ENCODE measurements around the gene CLDN6.

CLDN6 gene

GRCh38 chr16:2991566-2992261 lies 26.3 kb downstream of the CLDN6 start:
- Mint-ChIP-seq H3K27ac (no peak overlapping the region), H3K27me3 (ENCODE audit: low read depth, poor library complexity) (peaks cover 3% of the 10 kb centered on the region), H3K4me1 (peaks cover 12% of the 10 kb centered on the region), H3K4me3 (no peak overlapping the region), H3K36me3 (ENCODE audit: low read depth) (no peaks in the 10 kb centered on the region), H3K9me3 (no peaks in the 10 kb centered on the region)
- no peak for TF ChIP-seq CTCF (IDR thresholded peaks at IDR 0.05)
- no peak for DNase-seq

- peaks cover 12% of the 10 kb centered on the region for H3K4me1 Mint-ChIP-seq
- no peak for TF ChIP-seq CTCF (IDR thresholded peaks at IDR 0.05)
- no peaks in the 10 kb centered on the region for H3K36me3 Mint-ChIP-seq (ENCODE audit: low read depth)
- no peak overlapping the region for H3K27ac Mint-ChIP-seq
- no peak overlapping the region for H3K4me3 Mint-ChIP-seq
- DNase-seq: no peak
- H3K27me3 Mint-ChIP-seq (ENCODE audit: low read depth, poor library complexity): peaks cover 3% of the 10 kb centered on the region
- no peaks in the 10 kb centered on the region for H3K9me3 Mint-ChIP-seq
These were observed 27.1 kb downstream of the CLDN6 start for GRCh38 chr16:2990891-2991290.

GRCh38 chr16:2988590-2989099 lies 29.3 kb downstream of the CLDN6 start:
- Mint-ChIP-seq H3K27ac (no peak overlapping the region), H3K4me3 (no peak overlapping the region), H3K27me3 (ENCODE audit: low read depth, poor library complexity) (peaks cover 6% of the 10 kb centered on the region), H3K4me1 (peaks cover 12% of the 10 kb centered on the region), H3K9me3 (no peaks in the 10 kb centered on the region), H3K36me3 (ENCODE audit: low read depth) (no peaks in the 10 kb centered on the region)
- no peak for TF ChIP-seq CTCF (IDR thresholded peaks at IDR 0.05)
- DNase-seq: no peak

- Mint-ChIP-seq H3K4me3 (no peak overlapping the region), H3K36me3 (ENCODE audit: low read depth) (no peaks in the 10 kb centered on the region), H3K9me3 (no peaks in the 10 kb centered on the region), H3K4me1 (peaks cover 16% of the 10 kb centered on the region), H3K27ac (no peak overlapping the region), H3K27me3 (ENCODE audit: low read depth, poor library complexity) (peaks cover 10% of the 10 kb centered on the region)
- DNase-seq: no peak
- TF ChIP-seq CTCF (IDR thresholded peaks at IDR 0.05): no peak
These were observed 30.1 kb downstream of the CLDN6 start for GRCh38 chr16:2987833-2988232.

GRCh38 chr16:2987286-2987685 lies 30.7 kb downstream of the CLDN6 start:
- Mint-ChIP-seq H3K27me3 (ENCODE audit: low read depth, poor library complexity) (peaks cover 15% of the 10 kb centered on the region), H3K27ac (no peak overlapping the region), H3K36me3 (ENCODE audit: low read depth) (no peaks in the 10 kb centered on the region), H3K9me3 (no peaks in the 10 kb centered on the region), H3K4me3 (no peak overlapping the region), H3K4me1 (peaks cover 20% of the 10 kb centered on the region)
- DNase-seq: no peak
- TF ChIP-seq CTCF (IDR thresholded peaks at IDR 0.05): no peak

GRCh38 chr16:2986623-2987188 lies 31.3 kb downstream of the CLDN6 start:
- H3K4me3 Mint-ChIP-seq: no peak overlapping the region

More at GRCh38 chr16:2986623-2987188, 31.3 kb downstream of the CLDN6 start:
- no peaks in the 10 kb centered on the region for H3K9me3 Mint-ChIP-seq
- TF ChIP-seq CTCF (IDR thresholded peaks at IDR 0.05): no peak
- H3K27me3 Mint-ChIP-seq (ENCODE audit: low read depth, poor library complexity): peaks cover 16% of the 10 kb centered on the region
- no peak overlapping the region for H3K27ac Mint-ChIP-seq
- H3K4me1 Mint-ChIP-seq: peaks cover 25% of the 10 kb centered on the region
- DNase-seq: no peak
- H3K36me3 Mint-ChIP-seq (ENCODE audit: low read depth): no peaks in the 10 kb centered on the region
